ENCODE results near the gene IFI27L1. TPM values are rescaled to one million over a fixed set of nuclear protein-coding genes. Genes with fewer than 3 reads are reported as not detected.

The IFI27L1 gene, protein sequence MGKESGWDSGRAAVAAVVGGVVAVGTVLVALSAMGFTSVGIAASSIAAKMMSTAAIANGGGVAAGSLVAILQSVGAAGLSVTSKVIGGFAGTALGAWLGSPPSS
- polyA plus RNA-seq (37.9 and 45.6 TPM in 2 replicates), polyA minus RNA-seq (9.6 and 10.5 TPM in 2 replicates)

DNA sequence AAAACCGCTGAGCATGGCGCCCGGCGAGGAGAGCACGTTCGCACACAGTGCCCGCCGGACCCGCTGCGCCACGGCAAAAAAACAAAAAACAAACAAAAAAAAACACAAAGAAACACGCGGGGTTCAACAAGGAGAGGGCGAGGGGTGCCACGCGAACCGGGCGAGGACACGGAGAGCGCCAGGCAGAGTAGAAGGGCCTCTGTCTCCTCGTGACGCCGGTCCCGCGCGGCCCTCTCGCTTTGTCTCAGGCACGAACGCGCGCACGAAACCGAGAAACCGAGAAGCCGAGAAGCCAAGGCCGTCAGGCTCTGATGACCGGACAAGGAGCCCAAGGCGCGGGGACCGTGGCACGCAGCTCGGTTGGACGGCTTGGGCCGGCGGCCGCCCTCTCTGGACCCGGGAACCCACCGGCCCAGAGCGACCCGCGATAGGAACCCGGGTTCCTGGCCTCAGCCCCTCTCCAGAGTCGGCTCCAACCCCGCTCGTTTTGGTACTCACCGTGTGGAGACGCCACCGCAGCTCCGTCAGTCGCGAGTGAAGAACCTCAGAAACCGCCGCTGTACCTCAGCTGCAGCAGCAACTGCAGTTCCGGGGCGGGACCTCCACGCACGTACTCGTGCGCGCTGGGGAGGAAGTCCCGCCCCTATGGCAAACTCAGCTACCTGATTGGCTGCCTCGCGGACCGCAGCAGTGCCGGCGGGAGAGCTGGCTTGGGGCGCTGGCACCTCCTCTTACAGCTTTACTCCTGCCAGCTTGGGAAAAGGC, at the start of gene IFI27L1, which contains the start of gene DDX24:
Gene IFI27L1 (plus strand): TSS at position 690 of the 765 bp plus-strand sequence. CDS start 15,628 bp downstream, outside the sequence.
Gene DDX24 (minus strand): TSS at position 582 of the 765 bp plus-strand sequence. CDS start 1,460 bp downstream, outside the sequence.
- no peaks in the 10 kb centered on the region for H3K9me3 ChIP-seq (ENCODE audit: low read length)
- peak within 1 kb of the TSS; percentile 97 for H3K9ac ChIP-seq (ENCODE audit: low read length)
- H3K79me2 ChIP-seq (replicated peaks; ENCODE audit: insufficient read depth, low read length): peaks cover 55% of the 10 kb centered on the region
- H3K4me3 ChIP-seq (ENCODE audit: low read length): peak within 1 kb of the TSS; percentile 91
- peak within 1 kb of the TSS; percentile 94 for H3K27ac ChIP-seq (ENCODE audit: low read length)
- H3K36me3 ChIP-seq (ENCODE audit: insufficient read depth, low read length): peaks cover 15% of the 10 kb centered on the region
- H3K4me2 ChIP-seq (ENCODE audit: low read length): peak within 1 kb of the TSS; percentile 74
- H4K20me1 ChIP-seq (ENCODE audit: insufficient read depth): no peaks in the 10 kb centered on the region
- peak; percentile 95 for TF ChIP-seq TAF1 (IDR thresholded peaks at IDR 0.05; ENCODE audit: low read depth)
- peak; percentile 80 for TF ChIP-seq REST (IDR thresholded peaks at IDR 0.05; ENCODE audit: borderline replicate concordance)
- TF ChIP-seq, protein P1, sequence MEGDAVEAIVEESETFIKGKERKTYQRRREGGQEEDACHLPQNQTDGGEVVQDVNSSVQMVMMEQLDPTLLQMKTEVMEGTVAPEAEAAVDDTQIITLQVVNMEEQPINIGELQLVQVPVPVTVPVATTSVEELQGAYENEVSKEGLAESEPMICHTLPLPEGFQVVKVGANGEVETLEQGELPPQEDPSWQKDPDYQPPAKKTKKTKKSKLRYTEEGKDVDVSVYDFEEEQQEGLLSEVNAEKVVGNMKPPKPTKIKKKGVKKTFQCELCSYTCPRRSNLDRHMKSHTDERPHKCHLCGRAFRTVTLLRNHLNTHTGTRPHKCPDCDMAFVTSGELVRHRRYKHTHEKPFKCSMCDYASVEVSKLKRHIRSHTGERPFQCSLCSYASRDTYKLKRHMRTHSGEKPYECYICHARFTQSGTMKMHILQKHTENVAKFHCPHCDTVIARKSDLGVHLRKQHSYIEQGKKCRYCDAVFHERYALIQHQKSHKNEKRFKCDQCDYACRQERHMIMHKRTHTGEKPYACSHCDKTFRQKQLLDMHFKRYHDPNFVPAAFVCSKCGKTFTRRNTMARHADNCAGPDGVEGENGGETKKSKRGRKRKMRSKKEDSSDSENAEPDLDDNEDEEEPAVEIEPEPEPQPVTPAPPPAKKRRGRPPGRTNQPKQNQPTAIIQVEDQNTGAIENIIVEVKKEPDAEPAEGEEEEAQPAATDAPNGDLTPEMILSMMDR (IDR thresholded peaks at IDR 0.05; ENCODE audit: poor library complexity, severe bottlenecking): no peak
- peak; percentile 99 for TF ChIP-seq POLR2AphosphoS5 (IDR thresholded peaks at IDR 0.05)
- no peak for TF ChIP-seq EZH2 (IDR thresholded peaks at IDR 0.05; ENCODE audit: borderline replicate concordance, insufficient read depth, low read length, poor library complexity, severe bottlenecking)
- TF ChIP-seq RAD21 (conservative IDR thresholded peaks at IDR 0.05): no peak
- TF ChIP-seq MXI1 (conservative IDR thresholded peaks at IDR 0.05; ENCODE audit: poor library complexity, severe bottlenecking): peak; percentile 83
- TF ChIP-seq EP300 (conservative IDR thresholded peaks at IDR 0.05; ENCODE audit: poor library complexity, severe bottlenecking): peak; percentile 13
- no peak for TF ChIP-seq SMC3 (conservative IDR thresholded peaks at IDR 0.05; ENCODE audit: poor library complexity)
- no peaks in the 10 kb centered on the region for H3F3A ChIP-seq (ENCODE audit: insufficient read depth, low read length, poor library complexity, severe bottlenecking)
- no peaks in the 10 kb centered on the region for H3K9me2 ChIP-seq (ENCODE audit: insufficient read depth, low read length)
- no peaks in the 10 kb centered on the region for H3K27me3 ChIP-seq (ENCODE audit: insufficient read depth, low read depth, low read length)
- peak within 1 kb of the TSS; percentile 70 for H2AFZ ChIP-seq (ENCODE audit: low read depth, low read length)

DNA sequence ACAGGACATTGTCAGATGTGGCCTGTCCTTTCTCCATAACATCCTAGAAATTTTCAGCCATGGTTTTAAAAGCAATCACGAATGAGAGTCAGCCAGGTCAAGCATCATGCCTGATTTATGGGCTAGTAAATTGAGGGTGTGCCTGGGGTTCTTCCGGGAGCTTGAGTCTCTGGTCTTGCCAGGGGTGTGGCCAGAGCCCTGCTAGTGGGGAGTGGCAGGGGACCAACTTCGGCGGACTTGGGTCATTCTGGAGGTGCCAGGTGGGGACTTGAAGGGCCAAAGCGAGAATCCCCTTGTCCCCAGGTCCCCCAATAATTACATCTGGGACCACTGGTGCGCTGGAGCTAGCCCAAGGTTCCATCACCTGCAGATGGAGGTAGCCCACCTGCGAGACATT, 49.2 kb upstream of the IFI27L1 start:
- no peak for TF ChIP-seq RAD21 (conservative IDR thresholded peaks at IDR 0.05)
- no peak for TF ChIP-seq EP300 (conservative IDR thresholded peaks at IDR 0.05; ENCODE audit: poor library complexity, severe bottlenecking)
- no peak for TF ChIP-seq POLR2AphosphoS5 (IDR thresholded peaks at IDR 0.05)
- TF ChIP-seq SMC3 (conservative IDR thresholded peaks at IDR 0.05; ENCODE audit: poor library complexity): no peak
- no peak for TF ChIP-seq EZH2 (IDR thresholded peaks at IDR 0.05; ENCODE audit: borderline replicate concordance, insufficient read depth, low read length, poor library complexity, severe bottlenecking)
- TF ChIP-seq REST (IDR thresholded peaks at IDR 0.05; ENCODE audit: borderline replicate concordance): no peak
- TF ChIP-seq MXI1 (conservative IDR thresholded peaks at IDR 0.05; ENCODE audit: poor library complexity, severe bottlenecking): no peak
- TF ChIP-seq, protein P1 (IDR thresholded peaks at IDR 0.05; ENCODE audit: poor library complexity, severe bottlenecking): no peak
- no peak for TF ChIP-seq TAF1 (IDR thresholded peaks at IDR 0.05; ENCODE audit: low read depth)
- Histone ChIP-seq H3K36me3 (ENCODE audit: insufficient read depth, low read length) (no peaks in the 10 kb centered on the region), H3K9me3 (ENCODE audit: low read length) (no peaks in the 10 kb centered on the region), H3K4me3 (ENCODE audit: low read length) (no peak overlapping the region), H3K9me2 (ENCODE audit: insufficient read depth, low read length) (no peaks in the 10 kb centered on the region), H3K9ac (ENCODE audit: low read length) (no peak overlapping the region), H3K79me2 (replicated peaks; ENCODE audit: insufficient read depth, low read length) (no peaks in the 10 kb centered on the region), H3K4me2 (ENCODE audit: low read length) (no peak overlapping the region), H3K27ac (ENCODE audit: low read length) (no peak overlapping the region), H3F3A (ENCODE audit: insufficient read depth, low read length, poor library complexity, severe bottlenecking) (no peaks in the 10 kb centered on the region), H4K20me1 (ENCODE audit: insufficient read depth) (no peaks in the 10 kb centered on the region), H2AFZ (ENCODE audit: low read depth, low read length) (no peak overlapping the region), H3K27me3 (ENCODE audit: insufficient read depth, low read depth, low read length) (no peaks in the 10 kb centered on the region)

Measured in neural cell (in vitro differentiated cells).